GM13976 (cell line): ENCODE results near the gene ZBTB17.
A peak's percentile ranks its signal among the peaks of the same experiment; 100 is the strongest.
"Not testable (repeated sequence)": the region's sequence is repeated elsewhere in the genome, so short reads cannot be mapped to it uniquely, and the experiment has no call there.

ENCODE experiments used
- DNase-seq: peaks from one replicate; pipeline ENCODE4 v3.0.0; 2012; ENCODE audit warnings: low spot score
- CTCF ChIP-seq: IDR thresholded peaks from 2 replicates; pipeline ENCODE4 v1.5.1; 2012; ENCODE audit warnings: borderline replicate concordance, mild to moderate bottlenecking; ENCODE audit not compliant: insufficient read depth; ENCODE audit errors: extremely low read depth, missing control alignments, control extremely low read depth
- in situ Hi-C: fragments of 300-500 bp; cut with MboI; formaldehyde crosslinking; loops from one replicate; pipeline ENCODE4 v1.12.0; 2022; ENCODE audit warnings: low sequenced_read_pairs, mixed read lengths, inconsistent platforms; ENCODE audit not compliant: unreplicated experiment

ZBTB17 gene

GRCh38 chr1:15932612-15933011, 43.3 kb downstream of the ZBTB17 start:
- in situ Hi-C loops: no loop called here
- DNase-seq: peak; percentile 26
- TF ChIP-seq CTCF: no peak

DNA sequence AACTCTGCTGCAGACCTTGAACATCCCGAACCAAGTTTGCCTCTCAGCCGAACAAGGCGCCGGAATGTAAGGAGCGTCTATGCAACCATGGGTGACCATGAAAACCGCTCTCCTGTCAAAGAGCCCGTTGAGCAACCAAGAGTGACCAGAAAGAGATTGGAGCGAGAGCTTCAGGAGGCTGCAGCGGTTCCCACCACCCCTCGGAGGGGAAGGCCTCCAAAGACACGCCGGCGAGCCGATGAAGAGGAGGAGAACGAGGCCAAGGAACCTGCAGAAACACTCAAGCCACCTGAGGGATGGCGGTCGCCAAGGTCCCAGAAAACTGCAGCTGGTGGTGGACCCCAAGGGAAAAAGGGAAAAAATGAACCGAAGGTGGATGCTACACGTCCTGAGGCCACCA, 44.0 kb downstream of the ZBTB17 start:
- in situ Hi-C loops: no loop called here

GRCh38 chr1:15931401-15931800, 44.5 kb downstream of the ZBTB17 start:
- TF ChIP-seq CTCF: no peak
- no peak for DNase-seq
- in situ Hi-C loops: no loop called here

More for the DNA sequence above, 44.0 kb downstream of the ZBTB17 start:
- no peak for DNase-seq
- no peak for TF ChIP-seq CTCF

DNA sequence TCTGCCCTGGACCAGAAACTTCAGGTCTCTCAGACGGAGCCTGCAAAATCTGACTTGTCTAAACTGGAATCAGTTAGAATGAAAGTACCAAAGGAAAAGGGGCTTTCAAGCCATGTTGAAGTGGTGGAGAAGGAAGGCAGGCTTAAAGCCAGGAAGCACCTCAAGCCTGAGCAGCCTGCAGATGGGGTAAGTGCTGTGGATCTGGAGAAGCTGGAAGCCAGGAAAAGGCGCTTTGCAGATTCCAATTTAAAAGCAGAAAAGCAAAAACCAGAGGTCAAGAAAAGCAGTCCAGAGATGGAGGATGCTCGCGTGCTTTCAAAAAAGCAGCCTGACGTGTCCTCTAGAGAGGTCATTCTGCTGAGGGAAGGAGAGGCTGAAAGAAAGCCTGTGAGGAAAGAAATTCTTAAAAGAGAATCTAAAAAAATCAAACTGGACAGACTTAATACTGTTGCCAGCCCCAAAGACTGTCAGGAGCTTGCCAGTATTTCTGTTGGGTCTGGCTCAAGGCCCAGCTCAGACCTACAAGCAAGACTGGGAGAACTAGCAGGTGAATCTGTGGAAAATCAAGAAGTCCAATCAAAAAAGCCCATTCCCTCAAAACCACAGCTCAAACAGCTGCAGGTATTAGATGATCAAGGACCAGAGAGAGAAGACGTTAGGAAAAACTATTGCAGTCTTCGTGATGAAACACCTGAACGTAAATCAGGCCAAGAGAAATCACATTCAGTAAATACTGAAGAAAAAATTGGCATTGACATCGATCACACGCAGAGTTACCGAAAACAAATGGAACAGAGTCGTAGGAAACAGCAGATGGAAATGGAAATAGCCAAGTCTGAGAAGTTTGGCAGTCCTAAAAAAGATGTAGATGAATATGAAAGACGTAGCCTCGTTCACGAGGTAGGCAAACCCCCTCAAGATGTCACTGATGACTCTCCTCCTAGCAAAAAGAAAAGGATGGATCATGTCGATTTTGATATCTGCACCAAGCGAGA, 46.6 kb downstream of the ZBTB17 start:
- no peak for DNase-seq
- no peak for TF ChIP-seq CTCF
- in situ Hi-C loops: no loop called here

- in situ Hi-C loops, DNase-seq: not testable (repeated sequence)
Observed at GRCh38 chr1:15926448-15926847, 49.5 kb downstream of the ZBTB17 start.

GRCh38 chr1:15923241-15923640, 52.7 kb downstream of the ZBTB17 start:
- in situ Hi-C loops: no loop called here
- DNase-seq: no peak
- TF ChIP-seq CTCF: no peak
